ENCODE results near the gene AP3M1. TPM values are rescaled to one million over a fixed set of nuclear protein-coding genes. Genes with fewer than 3 reads are reported as not detected.

Gene AP3M1
- total and polyA plus RNA-seq, 12 donors: 6.6 to 33.2 (median 27.4) TPM

GRCh38 chr10:74072503-74072902 is 78.1 kb downstream of the AP3M1 start:
- peaks cover 0 to 69% (median 54%) of the 10 kb centered on the region in 9 donors for H3K4me1 ChIP-seq
- H3K4me3 ChIP-seq: no peak overlapping the region
- TF ChIP-seq, protein P1, sequence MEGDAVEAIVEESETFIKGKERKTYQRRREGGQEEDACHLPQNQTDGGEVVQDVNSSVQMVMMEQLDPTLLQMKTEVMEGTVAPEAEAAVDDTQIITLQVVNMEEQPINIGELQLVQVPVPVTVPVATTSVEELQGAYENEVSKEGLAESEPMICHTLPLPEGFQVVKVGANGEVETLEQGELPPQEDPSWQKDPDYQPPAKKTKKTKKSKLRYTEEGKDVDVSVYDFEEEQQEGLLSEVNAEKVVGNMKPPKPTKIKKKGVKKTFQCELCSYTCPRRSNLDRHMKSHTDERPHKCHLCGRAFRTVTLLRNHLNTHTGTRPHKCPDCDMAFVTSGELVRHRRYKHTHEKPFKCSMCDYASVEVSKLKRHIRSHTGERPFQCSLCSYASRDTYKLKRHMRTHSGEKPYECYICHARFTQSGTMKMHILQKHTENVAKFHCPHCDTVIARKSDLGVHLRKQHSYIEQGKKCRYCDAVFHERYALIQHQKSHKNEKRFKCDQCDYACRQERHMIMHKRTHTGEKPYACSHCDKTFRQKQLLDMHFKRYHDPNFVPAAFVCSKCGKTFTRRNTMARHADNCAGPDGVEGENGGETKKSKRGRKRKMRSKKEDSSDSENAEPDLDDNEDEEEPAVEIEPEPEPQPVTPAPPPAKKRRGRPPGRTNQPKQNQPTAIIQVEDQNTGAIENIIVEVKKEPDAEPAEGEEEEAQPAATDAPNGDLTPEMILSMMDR (IDR thresholded peaks at IDR 0.05): no peak
- peaks cover 0 to 68% (median 22%) of the 10 kb centered on the region in 9 donors for H3K36me3 ChIP-seq
- DNase-seq (no peak), ATAC-seq (no peak)
- 76 to 77% methylated on average over 6 of the region's 6 CpGs for WGBS, 2 donors
- peak overlapping the region in 4 of 10 donors; percentile 4 to 67 (median 20) for H3K27ac ChIP-seq
- no peaks in the 10 kb centered on the region for H3K27me3 ChIP-seq
- intact Hi-C loops (cut with DNase I): loop anchor here in 2 of 10 donors (10.0 kb wide), 2 partner anchors 68 to 188 kb away; no protein-coding TSS in a partner anchor
- no peaks in the 10 kb centered on the region for H3K9me3 ChIP-seq

- ATAC-seq (peak; percentile 83 to 93 (median 88)), DNase-seq (peak in 1 of 2 donors; percentile 54)
- no peaks in the 10 kb centered on the region for H3K9me3 ChIP-seq
- intact Hi-C loops (cut with DNase I): loop anchor here in 2 of 10 donors (10.0 kb wide), 2 partner anchors 66 to 186 kb away; no protein-coding TSS in a partner anchor
- no peaks in the 10 kb centered on the region for H3K27me3 ChIP-seq
- H3K4me1 ChIP-seq: peaks cover 0 to 75% (median 58%) of the 10 kb centered on the region in 9 donors
- TF ChIP-seq, protein P1 (IDR thresholded peaks at IDR 0.05): no peak
- peak overlapping the region in 6 of 10 donors; percentile 1 to 67 (median 48) for H3K27ac ChIP-seq
- H3K36me3 ChIP-seq: peaks cover 0 to 61% (median 19%) of the 10 kb centered on the region in 9 donors
- H3K4me3 ChIP-seq: no peak overlapping the region
These were observed 79.5 kb downstream of the AP3M1 start for GRCh38 chr10:74071157-74071556.

Other genes with a start within 250 kb of the AP3M1 start
- gene PLAU, start 239.7 kb downstream of the AP3M1 start, total RNA-seq: 10 to 100 TPM in 2 of 10 donors, 1 to 10 TPM in 8; 4.4 to 44.3 (median 9.1) TPM
- gene PLAU, start 239.7 kb downstream of the AP3M1 start, polyA plus RNA-seq: 10 to 100 TPM in 1 of 2 donors, 1 to 10 TPM in 1; 5.6 to 10.4 TPM
- gene VCL, start 152.7 kb downstream of the AP3M1 start, total RNA-seq: 100 to 1,000 TPM; 210 to 369 (median 251) TPM
- gene VCL, start 152.7 kb downstream of the AP3M1 start, polyA plus RNA-seq: 100 to 1,000 TPM; 117 to 190 TPM
- gene ADK, start 393 bp upstream of the AP3M1 start, total RNA-seq: 10 to 100 TPM; 25.5 to 50.0 (median 40.1) TPM
- gene ADK, start 393 bp upstream of the AP3M1 start, polyA plus RNA-seq: 10 to 100 TPM; 13.0 to 38.8 TPM